ENCODE results near the gene NPS.
A peak's percentile ranks its signal among the peaks of the same experiment; 100 is the strongest.

Gene NPS

DNA sequence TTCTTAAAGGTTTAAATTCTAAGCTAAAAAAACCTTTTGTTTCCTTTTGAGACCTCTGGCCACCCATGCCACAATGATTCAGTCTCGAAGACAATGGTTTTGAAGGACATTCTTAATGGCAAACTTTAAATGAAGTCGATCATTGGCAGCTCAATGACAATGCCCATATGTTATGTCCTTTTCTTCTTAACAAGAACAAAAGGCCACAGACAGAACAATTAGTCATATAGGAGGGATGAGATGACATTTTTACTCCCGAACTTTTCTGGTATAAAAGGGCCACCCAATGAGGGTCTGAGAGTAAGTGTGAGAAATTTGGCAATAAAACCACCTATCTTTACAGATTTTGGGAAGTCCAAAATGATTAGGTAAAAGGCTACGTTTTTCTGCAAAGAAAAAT is at the start of gene NPS:
Gene NPS (plus strand): TSS at position 301 of the 400 bp plus-strand sequence. CDS start 60 bp downstream, at position 361.
- no peak for DNase-seq (ENCODE audit: low spot score)

GRCh38 chr10:127500127-127500526 is 49.0 kb upstream of the NPS start:
- DNase-seq (ENCODE audit: low spot score) = no peak

GRCh38 chr10:127506094-127506493 is 43.0 kb upstream of the NPS start:
- no peak for DNase-seq (ENCODE audit: low spot score)

DNA sequence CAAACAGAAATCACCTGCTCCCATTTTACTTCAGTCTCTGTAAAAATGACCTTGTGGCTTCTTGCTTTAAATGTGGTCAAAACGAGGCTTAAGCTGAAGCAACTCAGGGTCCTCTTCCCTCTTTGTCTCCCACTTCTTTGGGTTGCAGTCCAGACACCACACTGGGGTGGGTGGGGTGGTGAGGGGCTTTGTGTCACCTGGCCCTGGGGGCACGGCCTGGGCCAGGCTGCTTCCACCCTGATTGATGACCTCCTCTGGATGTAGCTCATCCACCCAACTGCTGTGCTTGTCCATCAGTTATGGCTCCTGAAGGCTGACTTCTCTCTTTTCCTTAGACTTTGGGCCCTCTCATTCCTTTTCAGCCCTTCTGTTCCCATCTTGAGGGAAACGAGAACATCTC is 26.8 kb upstream of the NPS start:
- DNase-seq (ENCODE audit: low spot score) = no peak

DNA sequence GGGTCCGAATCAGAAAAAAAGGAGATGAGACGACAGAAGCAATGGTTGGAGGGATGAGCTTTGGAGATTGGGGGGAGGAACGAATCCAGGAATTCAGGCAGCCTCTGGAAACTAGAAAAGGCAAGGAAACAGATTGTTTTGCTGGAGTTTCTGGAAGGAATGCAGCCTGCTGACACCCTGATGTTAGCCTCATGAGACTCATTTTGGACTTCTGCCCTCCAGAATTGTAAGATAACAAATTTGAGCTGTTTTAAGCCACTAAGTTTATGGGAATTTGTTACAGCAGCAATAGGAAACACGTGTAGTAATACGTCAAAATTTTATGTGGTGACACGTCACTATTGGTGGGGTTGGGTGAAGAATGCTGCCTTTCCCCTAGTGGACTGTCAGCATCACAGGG is 25.6 kb upstream of the NPS start:
- DNase-seq (ENCODE audit: low spot score) = no peak

- DNase-seq (ENCODE audit: low spot score) = no peak
These were observed 24.9 kb upstream of the NPS start for GRCh38 chr10:127524229-127524628.

- DNase-seq (ENCODE audit: low spot score) = peak; percentile 43
These were observed 24.0 kb upstream of the NPS start for GRCh38 chr10:127524908-127525665.

GRCh38 chr10:127525686-127526085 is 23.4 kb upstream of the NPS start:
- DNase-seq (ENCODE audit: low spot score) = peak; percentile 54

DNA sequence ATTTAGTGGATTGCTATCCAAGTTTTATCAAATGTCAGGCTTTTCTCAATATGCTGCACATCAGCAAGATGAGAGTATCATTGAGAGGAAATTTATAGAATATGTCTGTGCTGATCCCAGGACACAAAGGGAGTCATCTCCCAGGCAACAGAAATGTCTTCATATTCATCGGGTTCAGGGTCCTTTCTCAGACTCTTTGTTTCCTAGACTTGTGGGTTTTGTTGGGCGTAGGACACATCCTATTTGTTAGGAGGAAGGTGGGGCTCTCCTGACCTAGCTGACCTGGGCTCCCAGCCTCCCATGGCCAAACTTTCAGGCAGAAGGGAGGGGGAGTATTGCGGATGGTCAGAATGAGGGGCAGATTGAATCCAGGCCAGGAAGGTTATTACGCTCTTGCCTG is 22.9 kb upstream of the NPS start:
- no peak for DNase-seq (ENCODE audit: low spot score)

GRCh38 chr10:127527320-127527719 is 21.8 kb upstream of the NPS start:
- no peak for DNase-seq (ENCODE audit: low spot score)

GRCh38 chr10:127527891-127528290 is 21.2 kb upstream of the NPS start:
- no peak for DNase-seq (ENCODE audit: low spot score)

- DNase-seq (ENCODE audit: low spot score) = no peak
These were observed 16.9 kb upstream of the NPS start for GRCh38 chr10:127532193-127532592.

GRCh38 chr10:127532659-127533058 is 16.4 kb upstream of the NPS start:
- no peak for DNase-seq (ENCODE audit: low spot score)

GRCh38 chr10:127534074-127534473 is 15.0 kb upstream of the NPS start:
- no peak for DNase-seq (ENCODE audit: low spot score)

- DNase-seq (ENCODE audit: low spot score) = no peak
These were observed 14.6 kb upstream of the NPS start for GRCh38 chr10:127534496-127534895.

GRCh38 chr10:127535802-127536515 is 13.2 kb upstream of the NPS start:
- no peak for DNase-seq (ENCODE audit: low spot score)

- no peak for DNase-seq (ENCODE audit: low spot score)
These were observed 11.9 kb upstream of the NPS start for GRCh38 chr10:127536972-127537760.

DNA sequence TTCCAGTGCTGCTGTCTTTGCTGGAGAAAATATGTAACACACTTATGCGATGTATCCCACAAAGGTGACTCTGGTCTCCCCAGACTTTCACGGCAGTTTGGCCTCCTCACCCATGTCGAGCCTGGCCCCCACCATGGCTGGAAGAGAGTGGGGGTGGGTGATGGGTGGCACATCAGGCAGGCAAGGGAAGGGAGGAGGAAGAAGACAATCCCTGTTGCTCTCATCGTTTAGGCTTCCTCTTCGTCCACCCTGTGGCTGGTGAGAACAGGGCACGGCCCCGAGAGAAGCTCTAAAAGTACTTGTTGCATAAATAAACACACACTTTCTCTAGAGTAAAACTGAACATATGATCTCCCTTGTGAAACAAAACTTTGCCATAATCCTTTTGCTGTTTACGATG is 11.2 kb upstream of the NPS start:
- DNase-seq (ENCODE audit: low spot score) = no peak

DNA sequence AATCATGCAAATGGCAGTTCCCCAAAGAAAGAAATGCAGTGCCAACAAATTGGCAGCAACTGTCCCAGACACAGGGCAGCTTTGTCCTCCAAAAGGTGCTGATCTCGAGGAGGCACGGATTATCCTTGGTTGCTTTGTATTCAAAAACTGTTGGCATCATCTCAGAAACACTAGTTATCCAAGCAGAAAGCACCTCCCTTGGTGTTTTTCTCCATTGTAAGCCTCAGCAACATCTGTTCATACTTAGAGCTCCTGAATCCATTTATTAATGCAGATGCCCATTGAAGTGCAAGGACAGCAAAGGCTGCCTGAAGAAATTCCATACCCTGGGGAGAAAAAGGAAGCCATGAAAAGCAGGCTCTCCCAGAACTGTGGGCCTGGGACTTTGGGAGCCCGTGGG is 1.1 kb upstream of the NPS start:
- no peak for DNase-seq (ENCODE audit: low spot score)

GRCh38 chr10:127550861-127551260 is 1.8 kb downstream of the NPS start:
- no peak for DNase-seq (ENCODE audit: low spot score)

GRCh38 chr10:127552446-127552845 is 3.3 kb downstream of the NPS start:
- DNase-seq (ENCODE audit: low spot score) = no peak

- DNase-seq (ENCODE audit: low spot score) = no peak
These were observed 4.3 kb downstream of the NPS start for GRCh38 chr10:127553417-127553816.

DNA sequence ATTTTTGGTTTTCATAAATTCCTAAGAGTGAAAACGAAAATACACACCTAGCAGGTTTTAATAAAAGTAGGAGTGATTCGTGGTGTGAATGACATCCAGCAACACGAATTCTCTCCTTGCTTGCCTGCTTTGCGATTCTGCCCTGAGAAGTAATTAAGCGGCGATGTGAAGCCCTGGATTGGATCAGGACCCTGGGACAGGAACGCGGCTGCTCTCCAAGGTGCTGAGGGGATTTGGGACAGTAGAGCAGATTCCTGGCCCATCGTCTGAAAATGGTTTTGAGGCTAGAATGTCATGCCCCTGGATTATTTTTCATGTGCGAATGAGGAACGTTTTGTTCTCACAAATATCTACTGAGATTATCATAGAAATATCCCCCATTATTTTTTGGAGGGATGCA is 7.8 kb downstream of the NPS start:
- no peak for DNase-seq (ENCODE audit: low spot score)

All from COLO829 (cell line).